Glutamatergic neuron (in vitro differentiated cells): ENCODE measurements around the gene RPS6KA5. TPM values are rescaled to one million over a fixed set of nuclear protein-coding genes. Genes with fewer than 3 reads are reported as not detected.

Experiments
- DNase-seq: peaks from one replicate; pipeline ENCODE4 v3.0.0; 2022
- H3K27ac Mint-ChIP-seq: one replicate; pipeline ENCODE4 v1.8.0; 2020; ENCODE audit warnings: mild to moderate bottlenecking, mixed read lengths, inconsistent platforms; ENCODE audit not compliant: unreplicated experiment
- H3K27me3 Mint-ChIP-seq: one replicate; pipeline ENCODE4 v1.8.0; 2020; ENCODE audit warnings: mild to moderate bottlenecking, moderate library complexity, mixed read lengths, inconsistent platforms; ENCODE audit not compliant: unreplicated experiment
- H3K36me3 Mint-ChIP-seq: one replicate; pipeline ENCODE4 v1.8.0; 2020; ENCODE audit warnings: mild to moderate bottlenecking, mixed read lengths, inconsistent platforms; ENCODE audit not compliant: unreplicated experiment
- H3K4me1 Mint-ChIP-seq: one replicate; pipeline ENCODE4 v1.8.0; 2020; ENCODE audit warnings: mild to moderate bottlenecking, low read depth, mixed read lengths, inconsistent platforms; ENCODE audit not compliant: unreplicated experiment
- H3K4me3 Mint-ChIP-seq: one replicate; pipeline ENCODE4 v1.8.0; 2020; ENCODE audit warnings: mild to moderate bottlenecking, mixed read lengths, inconsistent platforms; ENCODE audit not compliant: unreplicated experiment
- H3K9me3 Mint-ChIP-seq: one replicate; pipeline ENCODE4 v1.8.0; 2020; ENCODE audit warnings: mild to moderate bottlenecking, moderate library complexity, mixed read lengths, inconsistent platforms; ENCODE audit not compliant: unreplicated experiment
- CTCF ChIP-seq: fragments of 200-600 bp; sonication (generic); IDR thresholded peaks from one replicate; pipeline ENCODE4 v1.5.0; 2021; ENCODE audit not compliant: partially characterized antibody, unreplicated experiment
- total RNA-seq: library from RNA; stranded (reverse); fragmentation: NEBNext Ultra II Directional; extraction: Animal tissue kit (Norgen Biotek cat#: 25700); gene quantifications from one replicate; pipeline ENCODE4 v1.2.1, GENCODE V29; 2021; ENCODE audit not compliant: unreplicated experiment

The RPS6KA5 gene
- total RNA-seq, 1 donor from 2014 or later, result 3.8 TPM

DNA sequence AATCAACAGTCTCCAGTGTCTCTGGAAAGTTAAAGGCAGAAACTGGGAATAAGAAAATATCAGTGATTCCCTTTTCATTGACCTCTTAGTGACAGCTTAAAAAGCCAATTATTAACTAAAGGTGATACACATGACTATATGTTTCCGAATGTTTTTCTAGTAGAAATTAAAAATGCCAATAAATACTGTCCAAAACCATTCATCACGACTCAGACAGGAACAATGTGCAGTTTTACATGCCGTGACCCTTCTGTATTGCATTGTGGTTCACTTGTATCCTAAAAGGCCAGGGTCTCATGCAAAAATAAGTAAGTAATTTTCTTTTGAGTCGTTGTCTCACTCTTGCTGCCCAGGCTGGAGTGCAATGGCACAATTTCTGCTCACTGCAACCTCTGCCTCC lies 138.3 kb downstream of the RPS6KA5 start:
- Mint-ChIP-seq H3K36me3 (no peaks in the 10 kb centered on the region), H3K9me3 (no peaks in the 10 kb centered on the region), H3K4me3 (no peak overlapping the region), H3K4me1 (no peaks in the 10 kb centered on the region), H3K27me3 (peaks cover 2% of the 10 kb centered on the region), H3K27ac (no peak overlapping the region)
- no peak for DNase-seq
- no peak for TF ChIP-seq CTCF

DNA sequence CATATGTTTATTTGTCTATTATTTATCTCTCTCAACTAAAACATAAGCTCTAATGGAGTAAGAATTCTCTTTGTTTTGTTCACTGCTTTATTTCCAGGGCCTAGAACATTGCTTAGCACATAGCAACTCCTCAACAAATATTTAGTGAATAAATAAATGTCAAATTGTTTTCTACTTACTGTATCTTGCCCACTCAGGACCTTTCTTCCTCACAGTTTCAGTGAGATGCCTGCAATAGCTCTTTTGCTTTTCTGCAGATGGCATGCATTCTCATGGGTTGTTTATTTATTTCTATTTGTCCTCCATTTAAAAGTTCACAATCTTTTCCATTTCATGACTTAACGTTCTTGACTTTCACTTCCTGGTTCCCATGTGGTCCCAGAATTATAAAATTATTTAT lies 149.3 kb downstream of the RPS6KA5 start:
- H3K4me1 Mint-ChIP-seq, result no peaks in the 10 kb centered on the region
- no peaks in the 10 kb centered on the region for H3K27me3 Mint-ChIP-seq
- no peak overlapping the region for H3K4me3 Mint-ChIP-seq
- DNase-seq, result no peak
- H3K36me3 Mint-ChIP-seq, result no peaks in the 10 kb centered on the region
- H3K27ac Mint-ChIP-seq, result no peak overlapping the region
- no peaks in the 10 kb centered on the region for H3K9me3 Mint-ChIP-seq
- no peak for TF ChIP-seq CTCF

GRCh38 chr14:90907178-90907577 lies 153.3 kb downstream of the RPS6KA5 start:
- Mint-ChIP-seq H3K4me1 (no peaks in the 10 kb centered on the region), H3K9me3 (no peaks in the 10 kb centered on the region), H3K4me3 (no peak overlapping the region), H3K36me3 (no peaks in the 10 kb centered on the region), H3K27me3 (no peaks in the 10 kb centered on the region), H3K27ac (no peak overlapping the region)
- no peak for TF ChIP-seq CTCF
- no peak for DNase-seq

DNA sequence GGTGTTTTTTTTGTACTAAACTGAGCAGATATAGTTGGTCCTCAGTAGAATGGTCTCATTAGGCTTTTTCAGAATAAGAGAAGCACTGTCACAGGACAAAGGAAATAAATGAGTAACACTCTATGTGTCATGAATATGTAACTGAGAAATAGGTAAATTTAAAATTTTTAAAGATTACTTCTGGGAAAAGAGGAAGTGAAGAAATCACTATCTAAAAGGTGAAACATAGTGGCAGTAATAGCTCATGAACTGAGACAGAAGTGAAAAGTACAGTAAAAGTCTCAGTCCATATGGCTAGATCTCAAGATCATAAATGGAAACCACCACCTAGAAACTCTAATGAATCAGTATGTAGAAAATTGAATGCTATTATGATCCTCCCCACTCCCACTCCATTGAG lies 154.9 kb downstream of the RPS6KA5 start:
- no peaks in the 10 kb centered on the region for H3K27me3 Mint-ChIP-seq
- H3K27ac Mint-ChIP-seq, result no peak overlapping the region
- H3K4me1 Mint-ChIP-seq, result no peaks in the 10 kb centered on the region
- no peak for TF ChIP-seq CTCF
- no peak overlapping the region for H3K4me3 Mint-ChIP-seq
- H3K9me3 Mint-ChIP-seq, result no peaks in the 10 kb centered on the region
- H3K36me3 Mint-ChIP-seq, result no peaks in the 10 kb centered on the region
- DNase-seq, result no peak

DNA sequence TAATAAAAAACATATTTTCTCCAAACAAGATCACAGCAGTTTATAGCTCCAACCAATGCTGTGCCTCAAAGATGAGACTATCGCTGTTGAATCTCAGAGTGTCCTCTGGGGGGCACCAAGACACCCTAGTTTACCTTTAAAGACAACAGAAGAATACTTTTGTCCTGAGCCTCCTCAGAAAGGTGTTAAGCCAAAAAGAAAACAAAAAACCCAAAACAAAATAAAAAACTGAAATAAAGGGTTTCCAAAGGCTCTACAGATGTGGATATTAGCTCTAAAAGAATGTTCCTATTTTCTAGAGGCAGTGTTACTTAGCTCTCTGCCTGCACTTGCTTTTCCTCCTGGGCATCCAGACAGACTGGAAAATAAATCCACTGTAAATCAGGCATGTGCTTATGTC lies 157.3 kb downstream of the RPS6KA5 start:
- Mint-ChIP-seq H3K27ac (no peak overlapping the region), H3K36me3 (no peaks in the 10 kb centered on the region), H3K9me3 (no peaks in the 10 kb centered on the region), H3K4me1 (no peaks in the 10 kb centered on the region), H3K27me3 (no peaks in the 10 kb centered on the region), H3K4me3 (no peak overlapping the region)
- TF ChIP-seq CTCF, result peak; percentile 72
- peak; percentile 40 for DNase-seq
